GM23338 (cell line): ENCODE data around the gene PEPD. TPM values are rescaled to one million over a fixed set of nuclear protein-coding genes. Genes with fewer than 3 reads are reported as not detected.

Experiments used
- ATAC-seq: fragments of 200-7000 bp; cut with Tn5 transposase; 3 replicates; pipeline ENCODE4 v1.9.1; 2020
- DNase-seq: peaks from one replicate; pipeline ENCODE4 v3.0.0-alpha.2; 2015; ENCODE audit warnings: low spot score
- H2AFZ ChIP-seq: fragments of 200-600 bp; sonication (generic); 2 replicates; pipeline ENCODE4 v1.8.0; 2016; ENCODE audit warnings: antibody characterized with exemption, mild to moderate bottlenecking, moderate library complexity
- H3F3A ChIP-seq: fragments of 200-600 bp; sonication (generic); replicated peaks from 2 replicates; pipeline ENCODE4 v1.8.0; 2017; ENCODE audit warnings: antibody characterized with exemption, mixed run types, low read depth
- H3K27ac ChIP-seq: fragments of 200-600 bp; sonication (generic); 2 replicates; pipeline ENCODE4 v1.6.1; 2016; ENCODE audit warnings: low read depth
- H3K27me3 ChIP-seq: fragments of 200-600 bp; sonication (generic); 2 replicates; pipeline ENCODE4 v1.8.0; 2016; ENCODE audit warnings: mild to moderate bottlenecking, mixed run types, moderate library complexity; ENCODE audit not compliant: insufficient read depth
- H3K36me3 ChIP-seq: fragments of 200-600 bp; sonication (generic); 2 replicates; pipeline ENCODE4 v1.8.0; 2016; ENCODE audit warnings: mild to moderate bottlenecking; ENCODE audit not compliant: insufficient read depth
- H3K4me1 ChIP-seq: fragments of 200-600 bp; sonication (generic); 2 replicates; pipeline ENCODE4 v1.8.0; 2016; ENCODE audit warnings: mild to moderate bottlenecking, moderate library complexity; ENCODE audit not compliant: insufficient read depth
- H3K4me2 ChIP-seq: fragments of 200-600 bp; sonication (generic); 2 replicates; pipeline ENCODE4 v1.7.1; 2017; ENCODE audit warnings: mixed run types
- H3K4me3 ChIP-seq: fragments of 200-600 bp; sonication (generic); 2 replicates; pipeline ENCODE4 v1.6.1; 2016; ENCODE audit warnings: mixed run types
- H3K79me2 ChIP-seq: fragments of 200-600 bp; sonication (generic); replicated peaks from 2 replicates; pipeline ENCODE4 v1.8.0; 2017; ENCODE audit warnings: mild to moderate bottlenecking; ENCODE audit not compliant: insufficient read depth
- H3K9me2 ChIP-seq: fragments of 200-600 bp; sonication (generic); 2 replicates; pipeline ENCODE4 v1.8.0; 2017; ENCODE audit not compliant: insufficient read depth
- H4K20me1 ChIP-seq: fragments of 200-600 bp; sonication (generic); replicated peaks from 2 replicates; pipeline ENCODE4 v1.8.0; 2017; ENCODE audit warnings: mild to moderate bottlenecking; ENCODE audit not compliant: insufficient read depth
- H3K27ac Mint-ChIP-seq: 2 replicates; pipeline ENCODE4 v1.8.0; 2020; ENCODE audit warnings: inconsistent platforms, mild to moderate bottlenecking, moderate library complexity, mixed read lengths
- H3K27me3 Mint-ChIP-seq: 3 replicates; pipeline ENCODE4 v1.8.0; 2022; ENCODE audit warnings: low read depth, mild to moderate bottlenecking, moderate library complexity, mixed read lengths, inconsistent platforms; ENCODE audit not compliant: insufficient read depth, poor library complexity
- H3K36me3 Mint-ChIP-seq: 3 replicates; pipeline ENCODE4 v1.8.0; 2021; ENCODE audit warnings: low read depth, mild to moderate bottlenecking, inconsistent platforms, moderate library complexity, mixed read lengths
- H3K4me1 Mint-ChIP-seq: 3 replicates; pipeline ENCODE4 v1.8.0; 2020; ENCODE audit warnings: mild to moderate bottlenecking, inconsistent platforms, mixed read lengths
- H3K4me3 Mint-ChIP-seq: 3 replicates; pipeline ENCODE4 v1.8.0; 2021; ENCODE audit warnings: moderate library complexity, mild to moderate bottlenecking, inconsistent platforms, mixed read lengths
- H3K9me3 Mint-ChIP-seq: 3 replicates; pipeline ENCODE4 v1.8.0; 2020; ENCODE audit warnings: moderate library complexity, mild to moderate bottlenecking, inconsistent platforms, mixed read lengths
- CREB1 ChIP-seq: fragments of 250-450 bp; sonication (Bioruptor Pico); IDR thresholded peaks from 2 replicates; pipeline ENCODE4 v1.5.0; 2020; ENCODE audit warnings: low read depth, mild to moderate bottlenecking, moderate library complexity
- EZH2 ChIP-seq: fragments of 200-600 bp; sonication (generic); IDR thresholded peaks from one replicate; pipeline ENCODE4 v1.8.0; 2017; ENCODE audit warnings: antibody characterized with exemption, mild to moderate bottlenecking, low read depth; ENCODE audit not compliant: unreplicated experiment
- EZH2phosphoT487 ChIP-seq: fragments of 200-600 bp; sonication (generic); IDR thresholded peaks from one replicate; pipeline ENCODE4 v1.8.1; 2018; ENCODE audit warnings: antibody characterized with exemption; ENCODE audit not compliant: unreplicated experiment
- JUNB ChIP-seq: IDR thresholded peaks from one replicate; pipeline ENCODE4 v1.6.1; 2016; ENCODE audit warnings: antibody characterized with exemption; ENCODE audit not compliant: unreplicated experiment
- NANOG ChIP-seq: IDR thresholded peaks from 2 replicates; pipeline ENCODE4 v1.6.1; 2016; ENCODE audit warnings: antibody characterized with exemption, borderline replicate concordance
- POLR2AphosphoS5 ChIP-seq: IDR thresholded peaks from 2 replicates; pipeline ENCODE4 v1.6.1; 2016; ENCODE audit warnings: antibody characterized with exemption, low read depth
- STAT1 ChIP-seq: IDR thresholded peaks from one replicate; pipeline ENCODE4 v1.6.1; 2016; ENCODE audit warnings: antibody characterized with exemption; ENCODE audit not compliant: unreplicated experiment
- ZNF331 ChIP-seq: fragments of 250-450 bp; sonication (Bioruptor Pico); IDR thresholded peaks from 2 replicates; pipeline ENCODE4 v1.5.0; 2020; ENCODE audit warnings: low read depth, mild to moderate bottlenecking, moderate library complexity
- ZNF462 ChIP-seq: fragments of 250-450 bp; sonication (Bioruptor Pico); IDR thresholded peaks from 2 replicates; pipeline ENCODE4 v1.5.0; 2020; ENCODE audit warnings: mild to moderate bottlenecking, moderate library complexity
- polyA plus RNA-seq: library from polyadenylated mRNA; unstranded; fragments of >200 nt; fragmentation: Nextera tagmentation; extraction: Ambion mirVana; gene quantifications from 2 replicates; pipeline ENCODE4 v1.2.1, GENCODE V29; 2016
- total RNA-seq: library from RNA; depleted of rRNA; stranded (reverse); fragments of >200 nt; shearing (Covaris generic); gene quantifications from 2 replicates; pipeline ENCODE4 v1.2.3, GENCODE V29; 2014
- TF ChIP-seq, protein P1 (sequence below), 2 experiments: fragments of 200-600 bp in 1 of 2; sonication (generic) in 1 of 2; conservative IDR thresholded peaks; 2 replicates each; pipeline versions ENCODE4 v1.5.1 to v1.6.1; 2016 to 2017; ENCODE audit warnings: antibody characterized with exemption in 2 of 2, low read depth in 2 of 2, mild to moderate bottlenecking in 2 of 2, moderate library complexity in 1 of 2

PEPD gene
- total and polyA plus RNA-seq, 2 experiments from 2014 or later, result 81.7 to 89.2 TPM

GRCh38 chr19:33554391-33554790, 32.8 kb upstream of the PEPD start:
- Mint-ChIP-seq H3K9me3 (no peaks in the 10 kb centered on the region; the same call in 1 of the 3 replicates), H3K27me3 (peaks cover 13% of the 10 kb centered on the region), H3K4me1 (peaks cover 14% of the 10 kb centered on the region), H3K4me3 (no peak overlapping the region), H3K36me3 (no peaks in the 10 kb centered on the region), H3K27ac (no peak overlapping the region)
- no peak overlapping the region for H3K4me2 ChIP-seq
- no peak for DNase-seq
- no peaks in the 10 kb centered on the region for H3K79me2 ChIP-seq
- no peaks in the 10 kb centered on the region for H3F3A ChIP-seq
- H3K27ac ChIP-seq, result no peak overlapping the region
- no peak for ATAC-seq
- H4K20me1 ChIP-seq, result no peaks in the 10 kb centered on the region
- no peak overlapping the region for H2AFZ ChIP-seq
- no peaks in the 10 kb centered on the region for H3K27me3 ChIP-seq
- no peaks in the 10 kb centered on the region; the same call in none of the 2 replicates for H3K9me2 ChIP-seq
- no peaks in the 10 kb centered on the region for H3K4me1 ChIP-seq
- no peaks in the 10 kb centered on the region for H3K36me3 ChIP-seq
- TF ChIP-seq JUNB (no peak), CREB1 (CRISPR knock-in tag) (no peak), ZNF331 (CRISPR knock-in tag) (no peak), STAT1 (no peak), EZH2 (no peak), POLR2AphosphoS5 (no peak), NANOG (no peak), EZH2phosphoT487 (no peak), ZNF462 (no peak)
- TF ChIP-seq, protein P1, sequence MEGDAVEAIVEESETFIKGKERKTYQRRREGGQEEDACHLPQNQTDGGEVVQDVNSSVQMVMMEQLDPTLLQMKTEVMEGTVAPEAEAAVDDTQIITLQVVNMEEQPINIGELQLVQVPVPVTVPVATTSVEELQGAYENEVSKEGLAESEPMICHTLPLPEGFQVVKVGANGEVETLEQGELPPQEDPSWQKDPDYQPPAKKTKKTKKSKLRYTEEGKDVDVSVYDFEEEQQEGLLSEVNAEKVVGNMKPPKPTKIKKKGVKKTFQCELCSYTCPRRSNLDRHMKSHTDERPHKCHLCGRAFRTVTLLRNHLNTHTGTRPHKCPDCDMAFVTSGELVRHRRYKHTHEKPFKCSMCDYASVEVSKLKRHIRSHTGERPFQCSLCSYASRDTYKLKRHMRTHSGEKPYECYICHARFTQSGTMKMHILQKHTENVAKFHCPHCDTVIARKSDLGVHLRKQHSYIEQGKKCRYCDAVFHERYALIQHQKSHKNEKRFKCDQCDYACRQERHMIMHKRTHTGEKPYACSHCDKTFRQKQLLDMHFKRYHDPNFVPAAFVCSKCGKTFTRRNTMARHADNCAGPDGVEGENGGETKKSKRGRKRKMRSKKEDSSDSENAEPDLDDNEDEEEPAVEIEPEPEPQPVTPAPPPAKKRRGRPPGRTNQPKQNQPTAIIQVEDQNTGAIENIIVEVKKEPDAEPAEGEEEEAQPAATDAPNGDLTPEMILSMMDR (conservative IDR thresholded peaks at IDR 0.05; ENCODE audit: low read depth in 2 of 2), result no peak
- no peak overlapping the region for H3K4me3 ChIP-seq
